Panc1 (cell line): ENCODE results near the gene PRLR.

ENCODE experiments used
- TCF7L2 ChIP-seq: IDR thresholded peaks from 2 replicates; pipeline ENCODE4 v1.6.1; 2011; ENCODE audit warnings: mild to moderate bottlenecking, low read depth, low read length, inconsistent platforms
- TF ChIP-seq, protein P1 (sequence below): fragments of 450-650 bp; IDR thresholded peaks from 2 replicates; pipeline ENCODE4 v1.5.1; 2017; ENCODE audit warnings: mild to moderate bottlenecking

DNA sequence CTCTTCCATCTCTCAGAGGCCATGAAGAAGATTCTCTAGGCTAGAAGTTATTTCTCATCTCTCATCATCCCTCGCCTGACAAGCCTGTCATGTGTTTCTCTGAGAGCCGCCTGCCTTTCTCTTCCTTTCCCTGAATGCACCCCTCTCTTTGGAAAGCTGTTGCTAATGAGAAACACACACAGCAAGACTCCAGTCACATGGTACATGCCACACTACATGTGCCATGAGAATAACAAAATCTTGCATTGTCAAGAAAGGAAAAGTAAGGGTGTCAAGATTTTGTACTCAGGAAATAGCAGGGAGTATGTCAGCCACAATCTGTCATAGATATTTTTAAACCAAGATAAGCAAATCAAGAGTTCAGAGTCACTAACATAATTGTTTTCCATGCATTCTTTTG is 191.4 kb downstream of the PRLR start:
- TF ChIP-seq, protein P1, sequence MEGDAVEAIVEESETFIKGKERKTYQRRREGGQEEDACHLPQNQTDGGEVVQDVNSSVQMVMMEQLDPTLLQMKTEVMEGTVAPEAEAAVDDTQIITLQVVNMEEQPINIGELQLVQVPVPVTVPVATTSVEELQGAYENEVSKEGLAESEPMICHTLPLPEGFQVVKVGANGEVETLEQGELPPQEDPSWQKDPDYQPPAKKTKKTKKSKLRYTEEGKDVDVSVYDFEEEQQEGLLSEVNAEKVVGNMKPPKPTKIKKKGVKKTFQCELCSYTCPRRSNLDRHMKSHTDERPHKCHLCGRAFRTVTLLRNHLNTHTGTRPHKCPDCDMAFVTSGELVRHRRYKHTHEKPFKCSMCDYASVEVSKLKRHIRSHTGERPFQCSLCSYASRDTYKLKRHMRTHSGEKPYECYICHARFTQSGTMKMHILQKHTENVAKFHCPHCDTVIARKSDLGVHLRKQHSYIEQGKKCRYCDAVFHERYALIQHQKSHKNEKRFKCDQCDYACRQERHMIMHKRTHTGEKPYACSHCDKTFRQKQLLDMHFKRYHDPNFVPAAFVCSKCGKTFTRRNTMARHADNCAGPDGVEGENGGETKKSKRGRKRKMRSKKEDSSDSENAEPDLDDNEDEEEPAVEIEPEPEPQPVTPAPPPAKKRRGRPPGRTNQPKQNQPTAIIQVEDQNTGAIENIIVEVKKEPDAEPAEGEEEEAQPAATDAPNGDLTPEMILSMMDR = no peak
- no peak for TF ChIP-seq TCF7L2
